Keratinocyte (primary cell): ENCODE data around the gene ANKS1B. TPM values are rescaled to one million over a fixed set of nuclear protein-coding genes. Genes with fewer than 3 reads are reported as not detected.

Experiments
- DNase-seq: peaks from one replicate; pipeline ENCODE4 v3.0.0-alpha.2; 2011; ENCODE audit warnings: low read depth, missing footprints, low spot score
- FAIRE-seq: peaks from 2 replicates; lab custom pipeline; 2011; peaks lifted over from hg19 to GRCh38; lab: Jason Lieb, UNC
- H2AFZ ChIP-seq: 2 replicates; pipeline ENCODE4 v1.6.0; 2012; ENCODE audit warnings: low read length, control low read depth, inconsistent platforms; ENCODE audit not compliant: control insufficient read depth
- H3K27ac ChIP-seq: 2 replicates; pipeline ENCODE4 v1.5.1; 2011; ENCODE audit warnings: low read length; ENCODE audit not compliant: control insufficient read depth, insufficient read depth
- H3K27me3 ChIP-seq: 3 replicates; pipeline ENCODE4 v1.6.0; 2011; ENCODE audit warnings: low read length; ENCODE audit not compliant: control insufficient read depth, insufficient read depth; ENCODE audit errors: extremely low read depth
- H3K36me3 ChIP-seq, 2 experiments: 2 replicates in 1 of 2; 3 replicates in 1 of 2; pipeline ENCODE4 v1.5.1; 2011; ENCODE audit warnings: low read length in 2 of 2, mild to moderate bottlenecking in 1 of 2; ENCODE audit not compliant: control insufficient read depth in 2 of 2, insufficient read depth in 2 of 2; ENCODE audit errors: extremely low read depth in 1 of 2
- H3K4me1 ChIP-seq: 3 replicates; pipeline ENCODE4 v1.5.1; 2011; ENCODE audit warnings: low read length; ENCODE audit not compliant: control insufficient read depth, insufficient read depth; ENCODE audit errors: extremely low read depth
- H3K4me2 ChIP-seq: 3 replicates; pipeline ENCODE4 v1.6.0; 2011; ENCODE audit warnings: low read depth, low read length; ENCODE audit not compliant: control insufficient read depth, insufficient read depth; ENCODE audit errors: extremely low read depth
- H3K4me3 ChIP-seq, 3 experiments: fragments of 200-600 bp in 1 of 3; sonication (generic) in 1 of 3; 2 replicates in 2 of 3; 3 replicates in 1 of 3; pipeline ENCODE4 v1.5.1; 2011 to 2016; ENCODE audit warnings: low read length in 3 of 3, mild to moderate bottlenecking in 3 of 3, control low read depth in 2 of 3, inconsistent platforms in 1 of 3, low read depth in 1 of 3, mixed read lengths in 1 of 3, mixed run types in 1 of 3, moderate library complexity in 1 of 3; ENCODE audit not compliant: control insufficient read depth in 2 of 3, insufficient read depth in 2 of 3; ENCODE audit errors: extremely low read depth in 1 of 3
- H3K79me2 ChIP-seq: 2 replicates; pipeline ENCODE4 v1.6.0; 2012; ENCODE audit warnings: low read length; ENCODE audit not compliant: control insufficient read depth, insufficient read depth
- H3K9ac ChIP-seq: 3 replicates; pipeline ENCODE4 v1.6.0; 2011; ENCODE audit warnings: low read length; ENCODE audit not compliant: control insufficient read depth, insufficient read depth; ENCODE audit errors: extremely low read depth
- H3K9me1 ChIP-seq: 3 replicates; pipeline ENCODE4 v1.6.0; 2011; ENCODE audit warnings: low read length; ENCODE audit not compliant: control insufficient read depth, insufficient read depth; ENCODE audit errors: extremely low read depth
- H3K9me3 ChIP-seq: 2 replicates; pipeline ENCODE4 v1.5.1; 2012; ENCODE audit warnings: low read depth, low read length; ENCODE audit not compliant: control insufficient read depth
- H4K20me1 ChIP-seq: 3 replicates; pipeline ENCODE4 v1.6.0; 2011; ENCODE audit warnings: low read length; ENCODE audit not compliant: control insufficient read depth, insufficient read depth; ENCODE audit errors: extremely low read depth
- EZH2 ChIP-seq: IDR thresholded peaks from one replicate; pipeline ENCODE4 v1.6.1; 2012; ENCODE audit warnings: inconsistent platforms, mild to moderate bottlenecking, low read length, moderate library complexity
- dilution Hi-C: fragments of 300-500 bp; cut with MboI; formaldehyde crosslinking; loops from one replicate; pipeline ENCODE4 v1.7.0; 2020; ENCODE audit warnings: low sequenced_read_pairs; ENCODE audit not compliant: extremely low pct_ligation_motif_present
- polyA plus RNA-seq, 5 experiments: library from polyadenylated mRNA; depleted of rRNA in 3 of 5; stranded (reverse) in 3 of 5; stranded (forward) in 1 of 5; unstranded in 1 of 5; fragments of >200 nt; gene quantifications; 1 replicate in 1 of 5; 2 replicates in 3 of 5; 3 replicates in 1 of 5; pipeline versions ENCODE4 v1.2.1 to v1.2.3, GENCODE V29; 2011 to 2012; ENCODE audit warnings: missing spikeins in 2 of 5, low read depth in 1 of 5, low replicate concordance in 1 of 5
- TF ChIP-seq, protein P1 (sequence below), 3 experiments: IDR thresholded peaks in 1 of 3; conservative IDR thresholded peaks in 1 of 3; optimal IDR thresholded peaks in 1 of 3; 2 replicates in 2 of 3; 3 replicates in 1 of 3; pipeline versions ENCODE3 to v1.5.1; 2011; ENCODE audit warnings: low read length in 3 of 3, mild to moderate bottlenecking in 3 of 3, moderate library complexity in 2 of 3, control low read depth in 1 of 3, inconsistent platforms in 1 of 3; ENCODE audit not compliant: insufficient read depth in 2 of 3; ENCODE audit errors: extremely low read depth in 1 of 3

ANKS1B gene
- polyA plus RNA-seq, 1 donor (not counting 4 experiments of a cell fraction or from before 2014, with no cell fraction given) = not detected

DNA sequence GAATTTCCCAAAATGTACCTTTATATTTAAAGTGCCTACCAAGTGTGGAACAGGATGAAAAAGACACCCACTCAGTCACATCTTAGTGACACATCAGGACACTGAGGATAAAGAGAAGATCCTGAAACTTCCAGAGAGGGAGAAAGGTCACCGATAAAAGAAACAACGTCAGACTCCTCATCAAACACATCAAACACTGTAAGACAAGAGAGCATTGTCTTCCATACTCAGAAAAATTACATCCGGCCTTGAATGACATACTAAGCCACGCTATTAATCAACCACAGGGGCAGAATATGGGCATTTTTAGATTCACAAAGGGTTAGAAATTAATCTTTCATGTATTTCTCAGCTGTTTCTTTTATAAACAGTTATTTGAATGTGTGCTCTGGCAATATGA, 849.4 kb downstream of the ANKS1B start:
- Histone ChIP-seq H3K9ac (no peak overlapping the region), H3K27me3 (no peaks in the 10 kb centered on the region), H3K36me3 (no peaks in the 10 kb centered on the region), H3K9me3 (no peaks in the 10 kb centered on the region), H3K27ac (no peak overlapping the region), H4K20me1 (no peaks in the 10 kb centered on the region), H3K4me3 (no peak overlapping the region), H3K9me1 (no peaks in the 10 kb centered on the region), H3K4me2 (no peak overlapping the region), H3K79me2 (no peaks in the 10 kb centered on the region), H2AFZ (no peak overlapping the region), H3K4me1 (no peaks in the 10 kb centered on the region)
- dilution Hi-C loops = no loop called here
- DNase-seq = no peak
- TF ChIP-seq, protein P1, sequence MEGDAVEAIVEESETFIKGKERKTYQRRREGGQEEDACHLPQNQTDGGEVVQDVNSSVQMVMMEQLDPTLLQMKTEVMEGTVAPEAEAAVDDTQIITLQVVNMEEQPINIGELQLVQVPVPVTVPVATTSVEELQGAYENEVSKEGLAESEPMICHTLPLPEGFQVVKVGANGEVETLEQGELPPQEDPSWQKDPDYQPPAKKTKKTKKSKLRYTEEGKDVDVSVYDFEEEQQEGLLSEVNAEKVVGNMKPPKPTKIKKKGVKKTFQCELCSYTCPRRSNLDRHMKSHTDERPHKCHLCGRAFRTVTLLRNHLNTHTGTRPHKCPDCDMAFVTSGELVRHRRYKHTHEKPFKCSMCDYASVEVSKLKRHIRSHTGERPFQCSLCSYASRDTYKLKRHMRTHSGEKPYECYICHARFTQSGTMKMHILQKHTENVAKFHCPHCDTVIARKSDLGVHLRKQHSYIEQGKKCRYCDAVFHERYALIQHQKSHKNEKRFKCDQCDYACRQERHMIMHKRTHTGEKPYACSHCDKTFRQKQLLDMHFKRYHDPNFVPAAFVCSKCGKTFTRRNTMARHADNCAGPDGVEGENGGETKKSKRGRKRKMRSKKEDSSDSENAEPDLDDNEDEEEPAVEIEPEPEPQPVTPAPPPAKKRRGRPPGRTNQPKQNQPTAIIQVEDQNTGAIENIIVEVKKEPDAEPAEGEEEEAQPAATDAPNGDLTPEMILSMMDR (optimal IDR thresholded peaks at IDR 0.05 in 1 of 3, IDR thresholded peaks at IDR 0.05 in 1 of 3, conservative IDR thresholded peaks at IDR 0.05 in 1 of 3; ENCODE audit: extremely low read depth in 1 of 3, insufficient read depth in 2 of 3, low read length in 3 of 3) = no peak
- no peak for TF ChIP-seq EZH2
- no peak for FAIRE-seq

DNA sequence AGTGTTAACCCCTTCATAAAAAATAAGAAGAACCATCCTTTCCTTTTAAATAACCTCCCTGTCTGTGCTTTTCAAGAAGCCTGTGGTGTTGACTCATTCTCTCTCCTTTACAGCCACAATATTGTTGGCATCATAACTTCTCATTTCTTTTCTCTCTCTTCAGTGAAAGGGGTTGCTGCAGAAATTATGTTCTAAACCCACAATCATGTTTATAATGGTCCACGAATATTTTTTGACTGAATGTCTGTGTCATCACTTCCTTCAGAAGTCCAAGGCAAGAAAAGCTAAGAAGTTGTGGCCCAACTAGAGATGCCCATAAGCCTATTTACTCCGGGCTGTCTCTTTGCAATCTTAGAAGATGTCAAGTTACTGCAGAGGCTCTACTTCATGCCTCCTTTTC, 851.3 kb downstream of the ANKS1B start:
- Histone ChIP-seq H3K4me3 (no peak overlapping the region), H3K27ac (no peak overlapping the region), H3K27me3 (no peaks in the 10 kb centered on the region), H4K20me1 (no peaks in the 10 kb centered on the region), H3K9me3 (no peaks in the 10 kb centered on the region), H2AFZ (no peak overlapping the region), H3K79me2 (no peaks in the 10 kb centered on the region), H3K9me1 (no peaks in the 10 kb centered on the region), H3K36me3 (no peaks in the 10 kb centered on the region), H3K4me2 (no peak overlapping the region), H3K9ac (no peak overlapping the region), H3K4me1 (no peaks in the 10 kb centered on the region)
- DNase-seq (no peak), FAIRE-seq (no peak)
- dilution Hi-C loops = no loop called here
- TF ChIP-seq EZH2 = no peak
- TF ChIP-seq, protein P1 (optimal IDR thresholded peaks at IDR 0.05 in 1 of 3, IDR thresholded peaks at IDR 0.05 in 1 of 3, conservative IDR thresholded peaks at IDR 0.05 in 1 of 3; ENCODE audit: extremely low read depth in 1 of 3, insufficient read depth in 2 of 3, low read length in 3 of 3) = no peak
